Measurements from ENCODE around the gene FSD1. TPM values are rescaled to one million over a fixed set of nuclear protein-coding genes. Genes with fewer than 3 reads are reported as not detected.
A peak's percentile ranks its signal among the peaks of the same experiment; 100 is the strongest.
"Not testable (repeated sequence)": the region's sequence is repeated elsewhere in the genome, so short reads cannot be mapped to it uniquely, and the experiment has no call there.

The FSD1 gene
- total RNA-seq, 3 donors from 2014 or later (not counting 1 experiment from before 2014, with no cell fraction given): 15.5 to 18.2 (median 16.4) TPM

DNA sequence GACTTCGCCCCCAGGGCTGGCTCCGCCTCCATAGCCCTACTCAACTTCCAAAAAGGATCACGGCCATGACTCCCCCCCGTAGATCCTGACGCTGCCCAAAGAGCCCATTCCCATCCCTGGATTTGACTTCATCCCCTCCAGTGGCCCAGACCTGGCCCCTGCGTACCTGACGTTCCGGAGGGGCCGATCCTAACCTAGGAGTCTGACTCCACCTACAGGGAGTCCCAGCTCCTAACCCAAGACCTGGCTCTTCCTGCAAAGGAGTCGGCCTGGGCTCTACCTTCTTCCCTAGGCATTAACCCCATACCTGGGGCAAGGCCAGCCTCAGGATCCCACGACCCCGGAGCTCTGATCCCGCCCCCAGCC, 23.5 kb downstream of the FSD1 start:
- TF ChIP-seq, protein P1, sequence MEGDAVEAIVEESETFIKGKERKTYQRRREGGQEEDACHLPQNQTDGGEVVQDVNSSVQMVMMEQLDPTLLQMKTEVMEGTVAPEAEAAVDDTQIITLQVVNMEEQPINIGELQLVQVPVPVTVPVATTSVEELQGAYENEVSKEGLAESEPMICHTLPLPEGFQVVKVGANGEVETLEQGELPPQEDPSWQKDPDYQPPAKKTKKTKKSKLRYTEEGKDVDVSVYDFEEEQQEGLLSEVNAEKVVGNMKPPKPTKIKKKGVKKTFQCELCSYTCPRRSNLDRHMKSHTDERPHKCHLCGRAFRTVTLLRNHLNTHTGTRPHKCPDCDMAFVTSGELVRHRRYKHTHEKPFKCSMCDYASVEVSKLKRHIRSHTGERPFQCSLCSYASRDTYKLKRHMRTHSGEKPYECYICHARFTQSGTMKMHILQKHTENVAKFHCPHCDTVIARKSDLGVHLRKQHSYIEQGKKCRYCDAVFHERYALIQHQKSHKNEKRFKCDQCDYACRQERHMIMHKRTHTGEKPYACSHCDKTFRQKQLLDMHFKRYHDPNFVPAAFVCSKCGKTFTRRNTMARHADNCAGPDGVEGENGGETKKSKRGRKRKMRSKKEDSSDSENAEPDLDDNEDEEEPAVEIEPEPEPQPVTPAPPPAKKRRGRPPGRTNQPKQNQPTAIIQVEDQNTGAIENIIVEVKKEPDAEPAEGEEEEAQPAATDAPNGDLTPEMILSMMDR (IDR thresholded peaks at IDR 0.05): no peak
- DNase-seq (no peak), ATAC-seq (peak in 2 of 3 donors; percentile 3)
- Mint-ChIP-seq H3K36me3 (no peaks in the 10 kb centered on the region), H3K27ac (peak overlapping the region; percentile 73 to 92), H3K4me3 (peak overlapping the region; percentile 90), H3K27me3 (ENCODE audit: low read depth in 2 of 2) (no peaks in the 10 kb centered on the region), H3K9me3 (no peaks in the 10 kb centered on the region), H3K4me1 (peaks cover 16 to 33% of the 10 kb centered on the region in 2 donors)
- H3K9me3 ChIP-seq (ENCODE audit: control insufficient read depth, insufficient read depth, low read length): no peaks in the 10 kb centered on the region
- intact Hi-C loops (cut with micrococcal nuclease): loop anchor here (1.0 kb wide), 2 partner anchors 14 to 81 kb away; partner anchors contain the start of gene YJU2
- H3K27ac ChIP-seq (ENCODE audit: low read length): no peak overlapping the region
- no peaks in the 10 kb centered on the region for H3K27me3 ChIP-seq (ENCODE audit: control insufficient read depth, insufficient read depth, low read length)
- WGBS (ENCODE audit: insufficient coverage): 14% methylated on average over 13 of the region's 13 CpGs
- peaks cover 30% of the 10 kb centered on the region for H3K4me1 ChIP-seq (ENCODE audit: control insufficient read depth, insufficient read depth, low read length)
- H3K4me3 ChIP-seq (ENCODE audit: low read length): peak overlapping the region; percentile 42
- no peaks in the 10 kb centered on the region for H3K36me3 ChIP-seq (ENCODE audit: control insufficient read depth, insufficient read depth, low read length)

DNA sequence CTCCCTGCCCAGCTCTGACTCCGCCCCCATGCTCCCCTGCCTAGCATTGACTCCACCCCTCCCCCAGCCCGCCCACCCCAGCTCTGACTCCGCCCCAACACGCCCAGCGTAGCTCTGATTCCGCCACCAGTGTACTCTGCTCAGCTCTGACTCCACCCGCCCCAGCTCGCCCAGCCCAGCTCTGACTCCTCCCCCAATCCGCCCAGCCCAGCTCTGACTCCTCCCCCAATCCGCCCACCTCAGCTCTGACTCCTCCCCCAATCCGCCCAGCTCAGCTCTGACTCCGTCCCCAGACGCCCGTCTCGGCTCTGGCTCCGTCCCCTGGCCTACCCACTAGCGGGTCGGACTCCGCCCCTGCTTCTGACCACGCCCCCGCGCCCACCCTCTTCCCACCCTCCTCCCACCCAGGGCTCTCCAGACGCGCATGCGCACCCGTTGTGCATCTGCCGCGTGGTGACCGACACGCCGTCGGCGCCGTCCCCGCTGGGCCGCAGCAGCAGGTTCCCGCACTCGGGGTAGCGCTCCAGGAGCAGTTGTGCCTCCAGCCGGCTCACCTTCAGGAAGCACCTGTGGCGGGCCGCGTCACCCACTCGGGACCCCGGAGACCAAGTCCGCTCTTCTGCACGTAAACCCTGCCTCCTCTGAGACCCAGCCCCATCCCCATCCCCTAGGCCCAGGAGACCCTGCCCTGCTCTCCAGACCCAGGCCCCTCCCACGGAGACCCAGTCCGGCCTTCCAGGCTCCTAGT, 24.0 kb downstream of the FSD1 start:
- Histone ChIP-seq H3K27ac (ENCODE audit: low read length) (peak overlapping the region; percentile 39), H3K36me3 (ENCODE audit: control insufficient read depth, insufficient read depth, low read length) (no peaks in the 10 kb centered on the region), H3K9me3 (ENCODE audit: control insufficient read depth, insufficient read depth, low read length) (no peaks in the 10 kb centered on the region), H3K27me3 (ENCODE audit: control insufficient read depth, insufficient read depth, low read length) (no peaks in the 10 kb centered on the region), H3K4me3 (ENCODE audit: low read length) (peak overlapping the region; percentile 60), H3K4me1 (ENCODE audit: control insufficient read depth, insufficient read depth, low read length) (peaks cover 30% of the 10 kb centered on the region)
- TF ChIP-seq, protein P1 (IDR thresholded peaks at IDR 0.05): no peak
- no peaks in the 10 kb centered on the region for H3K36me3 Mint-ChIP-seq
- no peaks in the 10 kb centered on the region for H3K9me3 Mint-ChIP-seq
- no peaks in the 10 kb centered on the region for H3K27me3 Mint-ChIP-seq (ENCODE audit: low read depth in 2 of 2)
- DNase-seq: peak; percentile 92 to 96
- under 1% methylated on average over 47 of the region's 49 CpGs for WGBS (ENCODE audit: insufficient coverage)
- H3K4me3 Mint-ChIP-seq: peak overlapping the region; percentile 90
- intact Hi-C loops (cut with micrococcal nuclease): loop anchor here (1.0 kb wide), 2 partner anchors 14 to 81 kb away; partner anchors contain the start of gene YJU2
- H3K27ac Mint-ChIP-seq: peak overlapping the region; percentile 73 to 92
- peaks cover 16 to 33% of the 10 kb centered on the region in 2 donors for H3K4me1 Mint-ChIP-seq
- peak; percentile 85 to 96 (median 86) for ATAC-seq

DNA sequence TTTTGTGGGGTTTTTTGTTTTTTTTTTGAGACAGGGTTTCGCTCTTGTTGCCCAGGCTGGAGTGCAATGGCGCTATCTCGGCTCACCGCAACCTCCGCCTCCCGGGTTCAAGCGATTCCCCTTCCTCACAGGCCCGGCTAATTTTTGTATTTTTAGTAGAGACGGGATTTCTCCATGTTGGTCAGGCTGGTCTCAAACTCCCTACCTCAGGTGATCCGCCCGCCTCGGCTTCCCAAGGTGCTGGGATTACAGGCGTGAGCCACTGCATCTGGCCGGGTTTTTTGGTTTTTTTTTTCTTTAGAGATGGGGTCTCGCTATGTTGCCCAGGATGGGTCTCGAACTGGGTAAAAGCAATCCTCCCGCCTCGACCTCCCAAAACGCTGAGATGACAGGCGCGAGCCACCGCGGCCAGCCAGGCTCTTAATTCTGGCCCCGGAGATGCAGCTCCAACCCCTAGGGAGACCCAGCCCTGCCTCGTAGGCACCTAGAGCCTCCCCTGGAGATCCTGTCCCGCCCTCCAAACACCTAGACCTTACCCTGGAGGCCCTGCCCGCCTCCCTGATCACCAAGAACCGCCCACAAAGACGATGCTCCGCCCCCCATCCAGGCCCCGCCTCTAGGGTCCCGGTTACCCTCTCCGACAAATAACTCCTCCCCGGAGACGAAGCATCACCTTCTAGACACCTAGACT, 24.7 kb downstream of the FSD1 start:
- not testable (repeated sequence) for H3K9me3 Mint-ChIP-seq; H3K27me3 ChIP-seq (ENCODE audit: control insufficient read depth, insufficient read depth, low read length); H3K36me3 Mint-ChIP-seq; H3K36me3 ChIP-seq (ENCODE audit: control insufficient read depth, insufficient read depth, low read length); H3K9me3 ChIP-seq (ENCODE audit: control insufficient read depth, insufficient read depth, low read length); H3K27me3 Mint-ChIP-seq (ENCODE audit: low read depth in 2 of 2); ATAC-seq
- peaks cover 30% of the 10 kb centered on the region for H3K4me1 ChIP-seq (ENCODE audit: control insufficient read depth, insufficient read depth, low read length)
- H3K4me1 Mint-ChIP-seq: peaks cover 16 to 33% of the 10 kb centered on the region in 2 donors
- H3K4me3 Mint-ChIP-seq: peak overlapping the region; percentile 90
- peak overlapping the region; percentile 39 for H3K27ac ChIP-seq (ENCODE audit: low read length)
- intact Hi-C loops (cut with micrococcal nuclease): loop anchor here (1.0 kb wide), 2 partner anchors 13 to 82 kb away; partner anchors contain the start of gene YJU2
- DNase-seq: peak in 1 of 2 donors; percentile 33
- H3K4me3 ChIP-seq (ENCODE audit: low read length): peak overlapping the region; percentile 60
- peak overlapping the region; percentile 73 to 92 for H3K27ac Mint-ChIP-seq
- WGBS (ENCODE audit: insufficient coverage): 46% methylated on average over 34 of the region's 35 CpGs

- Histone ChIP-seq H3K27me3 (ENCODE audit: control insufficient read depth, insufficient read depth, low read length) (no peaks in the 10 kb centered on the region), H3K4me3 (ENCODE audit: low read length) (no peak overlapping the region), H3K4me1 (ENCODE audit: control insufficient read depth, insufficient read depth, low read length) (peaks cover 30% of the 10 kb centered on the region), H3K27ac (ENCODE audit: low read length) (no peak overlapping the region), H3K9me3 (ENCODE audit: control insufficient read depth, insufficient read depth, low read length) (no peaks in the 10 kb centered on the region), H3K36me3 (ENCODE audit: control insufficient read depth, insufficient read depth, low read length) (no peaks in the 10 kb centered on the region)
- H3K36me3 Mint-ChIP-seq: no peaks in the 10 kb centered on the region
- H3K27me3 Mint-ChIP-seq (ENCODE audit: low read depth in 2 of 2): no peaks in the 10 kb centered on the region
- no peak for DNase-seq
- 98% methylated on average over 19 of the region's 19 CpGs for WGBS (ENCODE audit: insufficient coverage)
- intact Hi-C loops (cut with micrococcal nuclease): no loop called here
- ATAC-seq: no peak
- peaks cover 16 to 33% of the 10 kb centered on the region in 2 donors for H3K4me1 Mint-ChIP-seq
- TF ChIP-seq, protein P1 (IDR thresholded peaks at IDR 0.05): no peak
- H3K27ac Mint-ChIP-seq: peak overlapping the region in 1 of 2 donors; percentile 92
- H3K4me3 Mint-ChIP-seq: no peak overlapping the region
- H3K9me3 Mint-ChIP-seq: peaks cover 0 to 5% of the 10 kb centered on the region in 2 donors
Observed at GRCh38 chr19:4329858-4330257, 25.5 kb downstream of the FSD1 start.

Measured in natural killer cell (primary cell).